SK-N-SH treated with all-trans-retinoic acid at 6 μM for 48 hours (cell line): ENCODE measurements around the gene MRTFA.

Source experiments
- ATAC-seq: fragments of 200-7000 bp; cut with Tn5 transposase; 3 replicates; pipeline ENCODE4 v1.9.1; 2020; ENCODE audit warnings: mild to moderate bottlenecking, moderate library complexity
- ARNTL ChIP-seq: fragments of 450-650 bp; formaldehyde crosslinking; IDR thresholded peaks from 2 replicates; pipeline ENCODE4 v1.5.0; 2020; ENCODE audit warnings: low read depth, mild to moderate bottlenecking, moderate library complexity, borderline replicate concordance
- CREB5 ChIP-seq: fragments of 250-450 bp; sonication (Bioruptor Pico); IDR thresholded peaks from 2 replicates; pipeline ENCODE4 v1.5.1; 2020; ENCODE audit warnings: low read depth, mild to moderate bottlenecking, moderate library complexity
- CSDC2 ChIP-seq: fragments of 250-450 bp; sonication (Bioruptor Pico); IDR thresholded peaks from 2 replicates; pipeline ENCODE4 v1.5.0; 2020; ENCODE audit warnings: mild to moderate bottlenecking, moderate library complexity
- CSRNP3 ChIP-seq: fragments of 250-450 bp; sonication (Bioruptor Pico); IDR thresholded peaks from 2 replicates; pipeline ENCODE4 v1.5.1; 2021; ENCODE audit warnings: mild to moderate bottlenecking, moderate library complexity
- ESRRG ChIP-seq: fragments of 250-450 bp; sonication (Bioruptor Pico); IDR thresholded peaks from 2 replicates; pipeline ENCODE4 v1.6.1; 2021; ENCODE audit warnings: mild to moderate bottlenecking
- GLIS3 ChIP-seq: fragments of 250-450 bp; sonication (Bioruptor Pico); IDR thresholded peaks from 2 replicates; pipeline ENCODE4 v1.5.0; 2020; ENCODE audit warnings: mild to moderate bottlenecking, moderate library complexity
- ISL1 ChIP-seq: fragments of 250-450 bp; sonication (Bioruptor Pico); IDR thresholded peaks from 2 replicates; pipeline ENCODE4 v2.1.2; 2022; ENCODE audit warnings: mild to moderate bottlenecking, moderate library complexity
- OSR1 ChIP-seq: fragments of 250-450 bp; sonication (Bioruptor Pico); IDR thresholded peaks from 2 replicates; pipeline ENCODE4 v1.8.0; 2022; ENCODE audit warnings: moderate library complexity, mild to moderate bottlenecking, inconsistent platforms
- PATZ1 ChIP-seq: fragments of 250-450 bp; sonication (Bioruptor Pico); IDR thresholded peaks from 2 replicates; pipeline ENCODE4 v1.8.0; 2020; ENCODE audit warnings: mild to moderate bottlenecking, moderate library complexity, borderline replicate concordance
- POU6F1 ChIP-seq: fragments of 250-450 bp; sonication (Bioruptor Pico); IDR thresholded peaks from 2 replicates; pipeline ENCODE4 v1.8.0; 2021; ENCODE audit warnings: low read depth, mild to moderate bottlenecking, moderate library complexity, borderline replicate concordance
- PPARA ChIP-seq: fragments of 250-450 bp; sonication (Bioruptor Pico); IDR thresholded peaks from 2 replicates; pipeline ENCODE4 v1.5.0; 2020; ENCODE audit warnings: mild to moderate bottlenecking, borderline replicate concordance
- RARB ChIP-seq: fragments of 250-450 bp; sonication (Bioruptor Pico); IDR thresholded peaks from 2 replicates; pipeline ENCODE4 v1.8.0; 2021; ENCODE audit warnings: mild to moderate bottlenecking, moderate library complexity
- SNAI2 ChIP-seq: fragments of 250-450 bp; sonication (Bioruptor Pico); IDR thresholded peaks from 2 replicates; pipeline ENCODE4 v1.5.0; 2020; ENCODE audit warnings: mild to moderate bottlenecking, moderate library complexity
- TCF4 ChIP-seq: fragments of 250-450 bp; sonication (Bioruptor Pico); IDR thresholded peaks from 2 replicates; pipeline ENCODE4 v1.8.0; 2021; ENCODE audit warnings: mild to moderate bottlenecking, moderate library complexity, borderline replicate concordance
- TOX ChIP-seq: fragments of 250-450 bp; sonication (Bioruptor Pico); IDR thresholded peaks from 2 replicates; pipeline ENCODE4 v1.8.0; 2021; ENCODE audit warnings: mild to moderate bottlenecking, moderate library complexity, borderline replicate concordance
- TSHZ2 ChIP-seq: fragments of 250-450 bp; sonication (Bioruptor Pico); IDR thresholded peaks from 2 replicates; pipeline ENCODE4 v1.5.0; 2020; ENCODE audit warnings: mild to moderate bottlenecking, moderate library complexity
- ZC3H10 ChIP-seq: fragments of 250-450 bp; sonication (Bioruptor Pico); IDR thresholded peaks from 2 replicates; pipeline ENCODE4 v1.5.1; 2021; ENCODE audit warnings: mild to moderate bottlenecking, moderate library complexity
- ZFP3 ChIP-seq: fragments of 250-450 bp; sonication (Bioruptor Pico); IDR thresholded peaks from 2 replicates; pipeline ENCODE4 v1.5.0; 2020; ENCODE audit warnings: mild to moderate bottlenecking, moderate library complexity
- ZFP30 ChIP-seq: fragments of 450-650 bp; formaldehyde crosslinking; IDR thresholded peaks from 2 replicates; pipeline ENCODE4 v1.5.0; 2022; ENCODE audit warnings: mild to moderate bottlenecking, moderate library complexity
- ZNF565 ChIP-seq: fragments of 450-650 bp; formaldehyde crosslinking; conservative IDR thresholded peaks from 2 replicates; pipeline ENCODE4 v1.5.0; 2020; ENCODE audit warnings: low read depth, mild to moderate bottlenecking, moderate library complexity
- ZNF70 ChIP-seq: fragments of 450-650 bp; formaldehyde crosslinking; IDR thresholded peaks from 2 replicates; pipeline ENCODE4 v1.5.0; 2020; ENCODE audit warnings: mild to moderate bottlenecking, moderate library complexity

MRTFA gene

DNA sequence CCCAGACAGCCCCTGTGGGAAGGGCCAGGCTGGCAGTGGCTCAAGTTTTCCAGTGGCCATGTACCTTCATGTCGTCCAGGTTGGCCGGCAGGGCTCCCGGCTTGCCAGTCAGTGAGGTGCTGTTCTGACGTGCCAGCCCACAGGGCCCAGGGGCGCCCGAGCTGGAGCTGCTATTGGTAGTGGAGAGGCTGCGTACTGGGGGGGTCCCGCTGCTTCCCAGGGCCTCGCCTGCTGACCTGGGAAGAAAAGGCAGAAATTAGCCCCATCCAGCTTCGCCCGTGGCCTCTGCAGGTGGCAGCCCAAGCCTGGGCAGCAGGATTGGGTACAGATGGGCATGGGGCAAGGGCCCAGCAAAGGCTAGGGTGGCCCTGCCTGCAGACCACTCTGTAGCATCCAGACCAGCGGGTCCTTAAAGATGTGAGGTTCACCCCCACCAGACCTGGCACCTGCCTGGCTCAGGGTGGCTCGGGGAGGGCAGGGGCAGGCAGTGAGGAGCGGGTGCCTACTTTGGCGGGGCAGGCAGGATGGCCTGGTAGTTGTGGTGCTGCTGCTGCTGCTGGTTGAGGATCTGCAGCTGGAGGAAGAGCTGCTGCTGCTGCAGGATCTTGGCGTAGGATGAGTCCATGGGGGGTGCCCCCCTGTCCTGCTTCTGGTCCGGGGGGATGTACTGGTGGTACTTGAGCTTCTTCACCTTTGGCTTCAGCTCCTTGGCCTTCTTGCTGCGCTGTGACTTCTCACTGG is 216.0 kb downstream of the MRTFA start:
- no peak for ATAC-seq

GRCh38 chr22:40419718-40420117 is 216.8 kb downstream of the MRTFA start:
- no peak for ATAC-seq
- TF ChIP-seq ZNF70 (CRISPR knock-in tag), result no peak
- TF ChIP-seq PPARA (CRISPR knock-in tag), result no peak
- no peak for TF ChIP-seq SNAI2 (CRISPR knock-in tag)
- TF ChIP-seq ZFP30, result no peak
- TF ChIP-seq TOX (CRISPR knock-in tag), result no peak
- no peak for TF ChIP-seq ZNF565 (CRISPR knock-in tag)
- TF ChIP-seq PATZ1, result no peak
- no peak for TF ChIP-seq ARNTL (CRISPR knock-in tag)
- TF ChIP-seq TSHZ2, result no peak
- TF ChIP-seq RARB (CRISPR knock-in tag), result no peak
- no peak for TF ChIP-seq CSDC2
- no peak for TF ChIP-seq ZC3H10 (CRISPR knock-in tag)
- TF ChIP-seq CREB5 (CRISPR knock-in tag), result no peak
- TF ChIP-seq TCF4 (CRISPR knock-in tag), result no peak
- no peak for TF ChIP-seq ISL1
- TF ChIP-seq POU6F1, result no peak
- no peak for TF ChIP-seq ESRRG
- TF ChIP-seq OSR1 (CRISPR knock-in tag), result no peak

More for the DNA sequence above, 216.0 kb downstream of the MRTFA start:
- TF ChIP-seq PPARA (CRISPR knock-in tag), result no peak
- no peak for TF ChIP-seq CREB5 (CRISPR knock-in tag)
- no peak for TF ChIP-seq CSRNP3 (CRISPR knock-in tag)
- TF ChIP-seq ZNF565 (CRISPR knock-in tag), result no peak
- no peak for TF ChIP-seq CSDC2
- TF ChIP-seq ZC3H10 (CRISPR knock-in tag), result no peak
- TF ChIP-seq SNAI2 (CRISPR knock-in tag), result no peak
- no peak for TF ChIP-seq ZFP3
- no peak for TF ChIP-seq GLIS3
- TF ChIP-seq ARNTL (CRISPR knock-in tag), result no peak
